GM23338 (cell line): Measurements from ENCODE around the gene POLR2L.

Experiments used
- CREB1 ChIP-seq: fragments of 250-450 bp; sonication (Bioruptor Pico); IDR thresholded peaks from 2 replicates; pipeline ENCODE4 v1.5.0; 2020; ENCODE audit warnings: low read depth, mild to moderate bottlenecking, moderate library complexity
- CTCF ChIP-seq, 2 experiments: fragments of 200-600 bp in 1 of 2; sonication (generic) in 1 of 2; conservative IDR thresholded peaks; 2 replicates each; pipeline versions ENCODE4 v1.5.1 to v1.6.1; 2016 to 2017; ENCODE audit warnings: antibody characterized with exemption in 2 of 2, low read depth in 2 of 2, mild to moderate bottlenecking in 2 of 2, moderate library complexity in 1 of 2
- EZH2phosphoT487 ChIP-seq: fragments of 200-600 bp; sonication (generic); IDR thresholded peaks from one replicate; pipeline ENCODE4 v1.8.1; 2018; ENCODE audit warnings: antibody characterized with exemption; ENCODE audit not compliant: unreplicated experiment

- no peak for TF ChIP-seq CTCF (conservative IDR thresholded peaks at IDR 0.05; ENCODE audit: low read depth in 2 of 2)
- no peak for TF ChIP-seq CREB1 (CRISPR knock-in tag)
- TF ChIP-seq EZH2phosphoT487, result no peak
Observed at GRCh38 chr11:792535-792821, 49.9 kb downstream of the POLR2L start.
